Limb (tissue), 2 donors: ENCODE data around the gene ZCCHC13.
"Not testable (repeated sequence)": the region's sequence is repeated elsewhere in the genome, so short reads cannot be mapped to it uniquely, and the experiment has no call there.

Source experiments
- DNase-seq, 2 donors: peaks; one replicate each; pipeline ENCODE4 v3.0.0-alpha.2; 2016; ENCODE audit errors: extremely low spot score in 2 of 2

ZCCHC13 gene

DNA sequence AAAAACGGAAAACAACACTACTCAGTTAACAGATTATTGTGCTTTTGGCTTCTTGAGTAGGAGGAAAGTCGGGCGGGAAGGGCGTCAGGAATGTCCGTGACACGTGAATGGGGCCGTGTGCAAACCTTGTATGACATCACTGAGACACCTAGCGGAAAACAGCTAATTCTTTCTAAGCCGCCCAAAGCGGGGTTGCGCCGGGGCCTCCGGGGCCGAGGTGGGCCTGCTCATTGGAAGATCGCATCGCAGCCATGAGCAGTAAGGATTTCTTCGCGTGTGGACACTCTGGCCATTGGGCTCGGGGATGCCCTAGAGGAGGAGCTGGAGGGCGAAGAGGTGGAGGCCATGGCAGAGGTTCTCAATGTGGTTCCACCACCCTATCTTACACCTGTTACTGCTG is at the start of gene ZCCHC13:
TSS of gene ZCCHC13 (plus strand) at position 165 of the 400 bp plus-strand sequence. CDS start at position 252, 87 bp downstream.
- no peak for DNase-seq

DNA sequence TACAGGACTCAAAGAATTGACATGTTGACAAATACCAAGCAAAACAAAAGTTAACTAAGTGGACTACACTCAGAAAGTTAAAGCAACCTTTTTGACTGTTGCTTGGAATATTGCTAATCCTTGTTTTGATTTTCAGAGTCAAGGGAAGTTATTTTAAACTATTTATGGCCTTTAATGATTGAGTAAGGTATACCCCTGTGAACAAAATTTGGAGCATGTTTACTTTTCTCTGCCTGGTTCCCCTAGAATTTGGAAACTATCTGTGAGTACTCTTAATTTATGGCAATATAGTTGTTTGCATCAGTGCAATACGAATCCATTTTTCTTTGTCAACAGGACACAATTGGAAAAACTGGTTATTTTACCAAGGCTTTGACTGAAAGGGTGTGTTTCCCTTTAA is 45.9 kb upstream of the ZCCHC13 start:
- not testable (repeated sequence) for DNase-seq

DNA sequence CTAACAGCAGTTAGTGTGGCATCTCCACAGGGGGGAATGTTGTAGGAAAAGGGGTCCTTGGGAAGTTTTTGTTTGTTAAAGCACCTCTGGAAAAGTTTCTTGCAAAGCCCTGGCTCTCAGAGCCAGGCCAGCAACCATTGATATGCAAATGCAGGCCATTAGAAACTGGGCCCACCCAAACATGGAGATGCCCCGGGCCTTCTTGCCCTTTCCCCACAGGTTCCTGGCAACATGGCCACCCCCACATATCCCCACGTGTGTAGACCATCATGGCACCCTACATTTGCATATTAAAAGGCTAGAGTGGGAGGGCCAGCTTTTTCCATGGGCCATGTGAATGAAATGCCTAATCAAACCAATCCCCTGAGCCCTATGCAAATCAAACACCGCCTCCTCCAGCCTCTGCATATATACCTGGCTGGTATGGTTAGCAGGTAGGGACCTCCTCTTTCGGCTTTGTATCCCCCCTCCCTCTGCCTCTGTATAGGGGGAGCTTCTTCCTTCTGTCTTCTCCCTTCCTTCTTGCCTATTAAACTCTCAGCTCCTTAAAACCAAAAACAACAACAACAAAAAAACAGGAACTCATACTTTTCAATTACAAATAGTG is 44.0 kb upstream of the ZCCHC13 start:
- no peak for DNase-seq

DNA sequence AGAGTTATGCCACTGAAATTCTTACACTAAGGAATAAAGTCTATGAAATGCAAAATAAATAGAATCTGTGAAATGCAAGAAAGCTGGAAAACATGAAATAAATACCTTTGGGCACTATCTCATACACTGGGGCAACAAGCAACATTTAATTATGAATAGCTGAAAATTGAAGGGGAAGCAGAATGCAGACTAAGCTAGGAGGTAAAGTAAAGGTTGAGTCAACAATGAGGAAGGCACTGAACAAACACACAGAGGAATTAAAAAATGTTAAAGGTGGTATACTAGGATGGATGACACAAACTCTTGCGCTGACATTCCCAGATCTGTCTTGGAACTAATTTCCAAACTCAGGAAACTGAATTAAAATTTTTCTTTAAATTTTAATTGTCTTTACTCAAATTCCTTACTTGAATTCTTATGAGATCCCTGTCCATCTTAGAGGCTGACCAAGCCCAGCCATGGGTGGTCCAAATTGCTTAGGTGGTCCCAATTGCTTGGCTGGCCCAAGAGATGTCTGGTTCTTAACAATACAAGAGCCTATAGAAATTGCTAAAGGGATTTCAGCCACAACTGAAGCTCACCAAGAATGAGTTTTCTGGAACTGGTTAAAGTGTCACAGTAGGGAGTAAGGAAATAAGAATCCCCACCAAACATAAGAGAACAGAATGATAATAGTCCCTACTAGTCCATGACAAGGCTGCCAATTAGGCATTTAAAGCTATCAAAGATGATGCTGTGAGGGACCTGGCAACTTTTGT is 41.3 kb upstream of the ZCCHC13 start:
- no peak for DNase-seq

DNA sequence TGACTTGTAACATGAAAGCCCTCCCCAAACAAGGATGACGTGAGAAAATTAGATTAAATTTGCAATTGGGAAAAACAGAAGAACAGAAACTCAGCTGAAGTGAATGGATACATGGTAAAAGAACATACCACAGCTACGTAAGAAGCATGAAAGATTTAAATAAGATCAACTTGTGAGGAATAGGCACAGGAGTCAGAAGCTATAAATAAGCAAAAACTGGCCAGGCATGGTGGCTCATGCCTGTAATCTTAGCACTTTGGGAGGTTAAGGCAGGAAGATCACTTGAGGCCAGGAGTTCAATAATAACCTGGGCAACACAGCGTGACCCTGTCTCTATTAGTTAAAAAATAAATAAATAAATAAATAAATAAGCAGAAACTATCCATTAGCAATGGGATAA is 33.6 kb upstream of the ZCCHC13 start:
- DNase-seq: no peak

DNA sequence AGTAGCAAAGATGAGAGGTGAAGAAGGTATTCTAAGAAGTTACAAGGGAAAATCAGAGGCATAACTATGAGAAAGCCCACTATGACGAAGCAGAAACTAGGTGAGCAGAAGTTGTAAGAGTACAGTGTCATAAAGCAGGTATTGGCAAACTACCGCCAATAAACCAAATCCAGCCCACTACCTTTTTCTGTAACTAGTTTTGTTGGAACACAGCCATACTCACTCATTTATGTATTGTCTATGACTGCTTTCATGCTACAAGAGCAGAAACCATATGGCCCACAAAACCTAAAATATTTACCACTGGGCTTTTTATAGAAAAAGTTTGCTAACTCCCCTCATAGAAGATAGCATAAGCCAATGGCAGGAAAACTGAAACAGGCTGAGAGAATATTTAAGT is 31.8 kb upstream of the ZCCHC13 start:
- DNase-seq: no peak

DNA sequence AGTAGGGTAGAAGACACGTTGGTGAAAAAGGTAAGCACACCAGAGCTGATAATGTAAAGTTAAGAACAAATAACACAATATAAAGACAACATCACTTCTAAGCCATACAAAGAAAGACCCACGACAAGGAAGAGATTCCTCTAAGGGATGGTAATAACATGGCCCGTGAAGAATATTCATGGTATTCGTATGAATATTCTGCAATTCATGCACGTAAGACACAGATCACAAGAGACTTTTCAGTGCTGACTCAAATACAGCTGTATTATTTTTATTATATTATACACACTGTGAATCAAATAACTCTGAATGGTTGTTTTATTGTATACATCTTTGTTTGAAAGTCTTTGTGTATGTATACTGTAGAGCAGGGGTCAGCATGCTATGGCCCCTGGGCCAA is 29.5 kb upstream of the ZCCHC13 start:
- no peak for DNase-seq

DNA sequence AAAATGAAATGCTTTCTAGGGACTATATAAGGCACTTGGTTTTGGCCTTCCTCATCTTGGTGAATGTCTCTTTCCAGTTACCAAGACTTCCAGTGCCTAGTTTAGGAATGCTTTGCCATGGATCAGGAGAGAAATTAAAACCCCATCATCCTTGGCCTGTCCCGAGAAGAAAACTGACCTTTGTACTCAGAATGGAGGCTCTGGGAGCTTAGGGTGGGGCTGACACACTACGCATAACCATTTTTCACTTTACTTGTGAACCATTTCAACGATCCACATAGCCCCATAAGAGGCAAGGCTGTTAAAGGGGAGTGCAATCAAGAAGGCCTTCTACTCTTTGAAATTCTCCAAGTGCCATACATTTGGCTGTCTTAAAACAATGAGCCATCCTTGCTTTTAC is 26.7 kb upstream of the ZCCHC13 start:
- DNase-seq: no peak

DNA sequence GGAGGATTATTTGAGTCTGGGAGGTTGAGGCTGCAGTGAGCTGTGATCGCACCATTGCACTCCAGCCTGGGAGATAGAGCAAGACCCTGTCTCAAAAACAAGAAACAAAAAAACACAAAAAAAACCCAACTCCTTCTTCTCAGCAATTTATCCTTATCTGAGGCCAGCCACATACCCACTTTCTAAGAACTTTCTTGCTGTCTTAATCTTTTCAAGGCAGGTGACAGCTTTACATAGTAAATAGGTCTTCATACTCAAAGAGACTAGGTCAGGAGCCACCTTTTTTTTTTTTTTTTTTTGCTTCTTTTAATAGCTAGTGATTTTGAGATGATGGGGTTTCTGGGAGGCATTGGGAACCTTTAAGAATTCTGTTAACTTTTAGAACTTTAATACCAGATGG is 26.1 kb upstream of the ZCCHC13 start:
- DNase-seq: no peak

DNA sequence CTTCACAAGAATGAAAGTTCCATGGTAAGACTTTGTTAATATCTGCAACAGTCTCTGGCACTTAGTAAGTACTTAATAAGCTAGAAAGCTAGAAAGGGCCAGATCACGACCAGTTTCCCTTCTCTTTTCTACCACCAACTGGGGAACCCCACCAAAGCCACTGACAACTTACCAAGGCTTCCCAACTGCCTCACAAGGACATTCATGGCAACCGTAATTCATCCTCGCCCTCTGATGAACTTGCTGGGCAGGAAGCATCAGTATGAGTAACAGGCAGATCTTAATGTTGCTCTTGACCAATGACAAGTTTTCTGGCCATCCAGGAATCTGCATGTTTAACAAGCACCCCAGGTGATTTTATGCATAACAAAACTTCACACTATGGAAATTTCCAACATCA is 23.2 kb upstream of the ZCCHC13 start:
- DNase-seq: no peak

DNA sequence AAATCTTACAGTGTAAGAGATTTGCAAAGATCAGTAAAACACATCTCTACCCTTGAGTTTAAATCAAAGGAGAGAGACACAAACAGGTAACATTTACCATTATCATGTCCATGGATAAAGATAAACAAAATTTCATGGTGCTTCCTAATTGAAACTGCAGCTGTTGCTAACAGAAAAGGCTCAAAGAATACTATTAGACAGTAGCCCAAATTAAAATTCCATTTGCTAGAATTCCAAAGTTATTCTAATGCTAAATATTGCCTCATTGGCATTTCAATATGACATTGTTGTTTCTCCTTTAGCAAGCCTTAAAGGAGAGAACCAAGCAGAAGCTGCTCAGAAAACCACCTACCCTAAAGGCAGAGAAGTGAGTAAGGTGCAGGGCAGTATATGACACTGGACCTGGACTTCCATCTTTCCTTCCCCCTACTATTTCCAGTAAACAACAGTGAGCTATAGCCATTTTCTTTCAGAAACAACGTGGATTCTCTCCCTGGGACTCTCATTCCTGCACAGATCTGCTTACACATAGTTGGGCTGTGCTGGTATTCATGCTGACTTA is 19.5 kb upstream of the ZCCHC13 start:
- no peak for DNase-seq

DNA sequence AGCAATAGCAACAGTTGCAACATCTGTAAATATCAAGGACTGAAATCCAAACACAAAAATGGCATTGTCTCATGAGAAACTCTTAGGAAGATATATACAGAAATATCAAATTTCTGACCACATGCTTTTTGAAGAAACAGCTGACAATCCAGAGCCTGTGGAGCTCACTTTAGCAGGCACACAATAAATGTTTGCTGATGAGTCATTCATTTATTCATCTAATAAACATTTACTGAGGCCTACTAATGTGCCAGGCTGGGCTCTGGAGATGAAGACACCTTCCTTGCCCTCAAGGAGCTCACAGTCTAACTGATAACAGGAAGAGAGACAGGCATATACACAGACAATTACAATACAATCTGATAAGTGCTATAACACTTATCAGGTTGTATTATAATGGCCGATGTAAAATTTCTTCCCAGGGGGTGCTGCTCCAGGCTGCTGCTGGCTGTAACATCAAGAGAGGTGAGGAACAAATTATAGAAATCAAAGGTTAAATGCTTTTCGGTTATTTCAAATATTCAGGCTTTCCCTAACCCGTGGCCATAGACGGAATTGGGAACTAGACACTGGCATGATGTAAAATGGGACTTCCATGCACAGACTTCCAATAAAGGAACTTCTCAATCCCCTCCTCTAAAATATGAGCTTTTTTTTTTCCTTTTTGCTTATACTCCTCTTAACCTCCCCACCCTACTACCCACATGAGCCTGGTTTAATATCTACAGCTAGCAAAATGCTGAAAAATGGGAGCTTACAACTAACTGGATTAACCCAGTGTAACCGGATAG is 16.8 kb upstream of the ZCCHC13 start:
- no peak for DNase-seq

DNA sequence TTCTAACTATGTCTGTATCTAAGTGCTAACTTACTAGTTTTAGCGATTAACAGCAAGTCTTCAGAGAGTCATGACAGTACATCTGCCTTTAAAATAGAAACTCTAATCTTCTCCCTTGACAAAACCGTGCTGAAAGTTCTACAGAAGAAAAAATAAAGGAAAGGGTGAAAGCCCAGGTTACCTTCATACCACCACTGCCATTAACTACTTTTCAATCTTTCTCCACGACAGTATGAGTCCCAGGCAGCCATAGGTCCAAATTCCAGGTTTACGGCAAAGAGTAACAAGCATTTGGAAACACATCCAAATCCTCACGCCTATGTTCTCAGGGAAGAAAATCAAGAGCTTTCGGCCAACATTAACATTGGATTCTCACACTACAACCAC is 12.4 kb upstream of the ZCCHC13 start:
- no peak for DNase-seq

DNA sequence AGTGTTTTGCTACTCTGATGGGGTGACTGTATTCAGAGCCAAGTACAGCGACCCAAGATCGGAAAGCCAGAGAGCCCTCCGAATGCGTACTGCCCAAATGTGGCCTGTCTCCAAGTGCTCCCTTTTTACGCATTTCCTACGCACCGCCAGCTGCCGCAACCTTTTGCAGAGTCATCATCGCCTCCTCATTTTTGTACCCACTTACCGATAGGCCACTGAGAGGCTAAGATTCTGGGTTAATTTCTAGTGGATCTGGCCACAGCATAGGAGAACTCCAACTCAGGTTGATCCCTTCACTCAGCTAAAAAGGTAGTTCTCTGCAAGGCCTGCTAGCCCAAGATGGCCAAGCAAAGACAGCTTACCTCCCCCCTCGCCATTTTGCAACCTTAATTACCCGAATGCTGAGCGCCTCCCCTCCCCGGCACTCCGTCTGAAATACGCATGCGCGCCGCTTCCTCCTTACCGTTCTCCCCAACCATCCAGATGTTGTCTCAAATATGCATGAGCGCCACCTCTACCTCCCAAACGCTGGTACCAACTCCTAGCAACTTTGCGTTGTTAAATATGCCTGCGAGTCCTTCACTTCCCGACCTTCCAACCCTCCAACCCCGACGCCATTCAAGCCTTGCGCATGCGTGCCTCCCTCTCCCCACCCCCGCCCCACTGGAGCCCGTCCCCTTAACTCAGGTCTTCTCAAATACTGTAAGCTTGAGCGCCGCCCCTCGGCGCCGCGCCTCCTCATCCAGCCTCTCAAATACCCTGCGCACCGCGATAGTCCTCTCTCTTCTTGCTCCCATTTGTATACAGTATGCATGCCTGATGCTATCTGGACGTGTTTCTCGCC is 11.8 kb upstream of the ZCCHC13 start:
- peak; percentile 87 to 92 for DNase-seq

DNA sequence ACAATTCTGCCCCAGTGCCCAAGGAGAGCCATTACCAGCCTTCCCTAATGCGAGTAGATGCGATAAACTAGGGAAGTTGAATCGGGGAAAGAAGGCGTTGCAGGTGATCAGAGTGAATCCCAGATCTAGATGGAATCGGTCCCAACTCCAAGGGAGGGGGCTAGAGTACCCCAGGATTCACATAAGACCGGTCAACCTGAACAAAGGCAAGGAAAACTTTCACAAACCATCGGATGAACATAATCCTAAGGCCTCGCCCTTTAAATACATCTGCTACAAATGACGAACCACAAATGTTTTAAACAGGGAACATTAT is 11.2 kb upstream of the ZCCHC13 start:
- no peak for DNase-seq

DNA sequence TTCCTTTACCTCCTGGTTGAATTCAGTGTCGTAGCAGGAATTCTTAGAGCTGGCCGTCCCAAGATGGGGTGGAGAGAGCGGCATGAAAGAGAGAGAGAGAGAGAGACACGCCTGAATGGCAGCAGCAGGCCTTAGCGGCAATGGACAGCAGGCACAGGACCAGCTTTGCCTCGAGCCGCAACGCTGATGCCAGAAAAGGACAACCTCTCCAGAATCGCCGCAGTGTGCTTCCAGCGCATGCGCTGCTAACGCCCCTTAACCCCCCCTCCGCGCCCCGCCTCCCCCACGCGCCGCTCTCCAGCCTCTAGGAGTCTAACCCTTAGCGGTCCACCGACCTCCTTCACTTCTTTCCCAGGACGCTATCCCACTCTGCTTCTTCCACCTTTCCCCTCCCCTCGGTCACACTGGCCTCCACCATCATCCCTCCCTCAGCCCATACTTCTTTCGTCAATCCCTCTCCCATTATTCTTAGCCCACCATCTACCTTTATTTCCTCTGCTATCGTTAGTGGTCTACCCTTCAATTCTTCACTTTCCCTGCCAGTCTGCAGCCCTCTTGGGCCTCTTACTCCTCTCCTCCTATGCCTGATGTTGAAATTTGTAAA is 10.5 kb upstream of the ZCCHC13 start:
- DNase-seq: peak; percentile 72 to 83

DNA sequence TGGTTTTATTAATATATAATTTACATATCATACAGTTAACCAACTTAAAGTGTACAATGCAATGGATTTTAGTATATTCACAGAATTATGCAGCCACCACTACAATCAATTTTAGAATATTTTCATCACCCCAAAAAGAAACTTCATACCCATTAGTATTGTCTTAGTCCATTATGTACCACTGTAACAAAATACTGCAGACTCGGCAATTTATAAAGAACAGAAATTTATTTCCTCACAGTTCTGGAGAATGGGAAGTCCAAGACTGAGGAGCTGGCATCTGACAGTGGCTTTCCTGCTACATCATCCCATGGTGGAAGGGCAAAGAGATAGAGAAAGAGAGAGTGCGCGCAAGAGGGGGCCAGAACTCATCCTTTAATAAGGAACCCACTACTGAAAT is 8.9 kb upstream of the ZCCHC13 start:
- no peak for DNase-seq

DNA sequence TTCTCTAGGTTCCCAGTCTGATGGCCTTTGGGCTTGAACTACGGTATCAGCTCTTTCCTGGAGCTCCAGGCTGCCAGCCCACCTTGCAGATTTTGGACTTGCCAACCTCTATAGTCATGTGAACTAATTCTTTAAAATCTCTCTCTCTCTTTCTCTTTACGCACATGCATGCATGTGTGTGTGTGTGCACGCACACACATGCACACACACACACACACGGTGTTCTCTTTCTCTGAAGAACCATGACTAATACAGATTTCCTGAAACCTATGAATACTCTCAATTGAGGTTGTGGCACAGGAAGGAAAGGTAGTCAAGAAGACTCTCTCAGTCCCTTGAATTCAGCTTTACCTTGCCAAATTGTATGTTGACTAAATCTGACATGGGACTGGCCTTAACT is 6.2 kb upstream of the ZCCHC13 start:
- no peak for DNase-seq

DNA sequence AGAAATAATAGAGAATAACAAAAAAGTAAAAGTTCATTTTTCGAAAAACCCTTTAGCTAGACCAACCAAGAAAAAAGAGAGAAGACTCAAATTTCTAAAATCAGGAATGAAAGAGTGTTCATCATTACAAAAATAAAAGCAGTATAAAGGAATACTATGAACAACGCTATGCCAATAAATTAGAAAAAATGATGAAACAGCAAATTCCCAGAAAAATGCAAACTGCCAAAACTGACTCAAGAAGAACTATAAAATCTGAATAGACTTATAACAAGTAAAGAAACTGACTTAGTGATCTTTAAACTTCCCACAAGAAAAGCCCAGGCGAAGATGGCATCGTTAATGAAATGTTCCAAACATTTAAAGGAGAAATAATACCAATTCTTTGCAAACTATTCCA is 3.1 kb upstream of the ZCCHC13 start:
- no peak for DNase-seq

DNA sequence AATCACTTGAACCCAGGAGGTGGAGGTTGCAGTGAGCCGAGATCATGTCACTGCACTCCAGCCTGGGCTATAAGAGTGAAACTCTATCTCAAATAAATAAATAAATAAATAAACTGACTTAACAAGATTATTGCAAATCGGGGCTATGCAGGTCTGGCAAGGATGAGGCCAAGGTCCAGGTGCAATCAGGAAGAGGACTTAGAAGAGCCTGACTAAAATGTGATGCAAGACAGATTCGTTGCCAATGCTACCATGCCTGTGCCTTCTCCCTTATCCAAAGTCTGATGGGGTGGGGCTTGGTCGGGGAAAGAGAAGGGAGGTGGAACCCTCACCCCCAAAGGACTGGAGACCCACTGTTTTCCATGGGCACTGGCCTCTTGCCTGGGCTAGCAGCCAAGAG is 14.7 kb downstream of the ZCCHC13 start:
- no peak for DNase-seq

DNA sequence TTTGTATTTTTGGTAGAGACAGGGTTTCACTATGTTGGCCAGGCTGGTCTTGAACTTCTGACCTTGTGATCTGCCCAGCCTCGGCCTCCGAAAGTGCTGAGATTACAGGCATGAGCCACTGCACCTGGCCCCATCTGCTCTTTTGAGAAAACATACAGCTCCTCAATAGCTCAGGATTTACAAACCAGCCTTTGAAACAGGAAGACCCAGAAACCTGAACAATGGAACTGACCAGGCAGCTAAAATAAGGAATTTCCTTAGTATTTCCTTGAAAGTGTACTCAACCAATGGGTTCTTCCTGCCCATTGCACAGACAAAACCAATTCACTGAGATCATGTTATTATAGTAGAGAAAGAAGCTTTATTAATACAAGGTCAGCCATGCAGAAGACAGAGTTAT is 15.3 kb downstream of the ZCCHC13 start:
- DNase-seq: not testable (repeated sequence)
